HG03520 (cell line): ENCODE data around the gene JPH4.

Source experiments
- ATAC-seq: cut with Tn5 transposase; IDR thresholded peaks from one replicate; pipeline ENCODE4 v1.9.1; 2021; ENCODE audit warnings: mild to moderate bottlenecking, moderate library complexity; ENCODE audit not compliant: unreplicated experiment

Gene JPH4

GRCh38 chr14:23580948-23581281, 2.3 kb upstream of the JPH4 start:
- no peak for ATAC-seq

GRCh38 chr14:23580152-23580926, 1.7 kb upstream of the JPH4 start:
- no peak for ATAC-seq

DNA sequence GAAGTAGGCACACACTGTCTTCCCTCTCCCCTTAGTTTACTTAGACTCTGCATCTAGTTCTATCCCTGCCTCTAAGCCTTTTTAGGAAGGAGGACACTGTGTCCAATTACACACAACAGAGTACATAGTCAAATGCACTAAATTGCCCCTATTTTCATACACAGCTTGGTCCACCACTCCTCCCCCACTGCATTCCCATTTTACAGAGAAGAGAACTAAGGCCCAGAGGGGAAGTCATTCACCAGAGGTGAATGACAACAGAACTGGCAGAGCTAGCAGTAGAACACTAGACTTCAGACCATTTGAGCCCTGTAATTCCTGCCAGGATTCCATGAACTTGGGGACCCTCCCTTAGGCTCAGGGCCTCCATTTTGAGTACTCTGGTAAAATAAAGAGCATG, 1.1 kb upstream of the JPH4 start:
- ATAC-seq = no peak

DNA sequence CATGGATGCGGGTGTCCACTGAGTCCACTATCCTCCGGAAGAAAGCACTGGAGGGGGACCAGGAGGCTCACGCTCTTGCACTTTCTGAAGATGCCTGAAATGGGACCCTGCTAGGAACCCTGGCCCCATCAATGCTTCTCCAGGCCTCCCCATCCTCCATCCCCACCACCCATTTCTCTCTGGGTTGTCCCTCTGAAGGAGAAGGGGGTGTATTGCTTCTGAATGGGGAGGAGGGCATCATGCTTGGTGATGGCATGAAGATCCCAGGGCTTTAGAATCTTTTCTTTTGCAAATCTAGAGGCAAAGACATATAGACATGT, 681 bp upstream of the JPH4 start:
- ATAC-seq = no peak

GRCh38 chr14:23577710-23578392, 739 bp downstream of the JPH4 start:
- no peak for ATAC-seq

- ATAC-seq = no peak
These were observed 1.4 kb downstream of the JPH4 start for GRCh38 chr14:23577004-23577681.

- ATAC-seq = no peak
These were observed 5.1 kb downstream of the JPH4 start for GRCh38 chr14:23573384-23574015.

- ATAC-seq = no peak
These were observed 5.8 kb downstream of the JPH4 start for GRCh38 chr14:23572836-23573235.

- no peak for ATAC-seq
These were observed 6.1 kb downstream of the JPH4 start for GRCh38 chr14:23572524-23572828.

DNA sequence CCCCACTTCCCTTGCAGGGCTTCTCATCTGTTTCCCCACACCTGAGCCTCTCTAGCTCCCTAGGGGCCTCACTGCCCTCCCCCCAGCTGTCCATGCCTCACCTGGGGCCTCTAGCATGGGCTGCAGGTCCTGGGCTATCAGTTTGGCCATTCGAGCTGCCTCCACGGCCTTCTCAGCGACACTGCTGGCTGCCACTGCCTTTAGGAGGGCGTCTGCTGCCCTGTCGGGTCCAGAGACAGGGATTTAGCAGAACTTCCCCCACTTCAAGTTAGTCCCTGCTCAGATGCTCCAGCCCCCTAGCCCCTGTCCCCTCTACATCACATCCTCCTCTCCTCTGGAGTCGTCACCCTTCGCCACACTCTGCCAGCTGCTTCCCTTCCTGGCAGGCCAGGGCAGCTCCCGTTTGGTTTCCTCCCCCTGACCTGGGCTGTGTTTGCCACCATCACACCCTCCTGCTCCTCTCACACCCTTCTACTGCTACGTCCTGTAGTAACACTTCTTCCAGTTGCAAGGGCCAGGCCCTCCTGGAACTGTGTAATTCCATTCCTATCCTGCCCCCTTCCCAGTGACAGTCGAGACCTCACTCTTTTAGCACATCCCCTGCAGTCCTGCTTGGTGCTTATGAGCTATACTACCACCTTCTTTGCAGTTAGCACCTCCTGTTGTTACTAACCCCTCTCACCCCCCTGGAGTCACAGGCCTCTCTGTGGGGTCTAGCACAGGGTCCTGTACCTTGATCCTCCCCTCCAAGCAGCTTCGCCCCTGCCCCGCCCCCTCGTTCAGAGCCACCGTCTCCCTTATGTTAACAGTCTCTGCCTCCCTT, 6.7 kb downstream of the JPH4 start:
- ATAC-seq = no peak

DNA sequence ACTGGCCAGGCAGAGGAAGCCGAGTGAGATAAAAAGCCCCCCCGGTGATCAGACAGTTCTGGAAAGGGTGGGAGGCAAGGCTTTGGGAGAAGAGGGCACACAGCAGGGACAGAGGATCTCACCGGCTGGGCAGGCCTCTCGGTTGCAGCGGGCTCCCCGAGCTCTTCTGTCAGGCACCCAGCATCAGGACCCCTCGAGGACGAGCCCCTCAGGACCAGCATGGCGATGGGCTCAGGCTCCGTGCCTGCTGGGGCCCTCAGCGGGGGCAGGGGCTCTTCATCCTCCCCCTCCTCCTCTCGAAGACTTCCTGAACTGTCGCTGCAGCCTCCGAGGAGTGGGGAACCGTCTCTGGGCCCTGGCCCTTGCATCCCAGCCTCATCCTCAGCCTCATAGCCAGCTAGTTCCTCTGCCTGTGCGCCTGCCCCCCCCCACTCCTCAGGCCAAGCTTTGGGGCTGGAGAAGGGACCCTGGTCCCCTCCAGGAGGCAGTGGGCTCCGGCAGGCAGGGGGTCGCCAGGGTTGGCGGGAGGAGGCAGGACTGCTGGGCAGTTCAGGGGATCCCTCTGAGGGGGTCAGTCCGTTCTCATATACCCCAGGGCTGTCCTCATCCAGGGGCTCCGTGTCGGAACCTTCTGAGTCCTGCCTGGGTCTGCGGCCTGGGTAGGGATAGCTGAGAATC, 7.6 kb downstream of the JPH4 start:
- ATAC-seq = no peak

- no peak for ATAC-seq
These were observed 9.0 kb downstream of the JPH4 start for GRCh38 chr14:23569443-23570151.

DNA sequence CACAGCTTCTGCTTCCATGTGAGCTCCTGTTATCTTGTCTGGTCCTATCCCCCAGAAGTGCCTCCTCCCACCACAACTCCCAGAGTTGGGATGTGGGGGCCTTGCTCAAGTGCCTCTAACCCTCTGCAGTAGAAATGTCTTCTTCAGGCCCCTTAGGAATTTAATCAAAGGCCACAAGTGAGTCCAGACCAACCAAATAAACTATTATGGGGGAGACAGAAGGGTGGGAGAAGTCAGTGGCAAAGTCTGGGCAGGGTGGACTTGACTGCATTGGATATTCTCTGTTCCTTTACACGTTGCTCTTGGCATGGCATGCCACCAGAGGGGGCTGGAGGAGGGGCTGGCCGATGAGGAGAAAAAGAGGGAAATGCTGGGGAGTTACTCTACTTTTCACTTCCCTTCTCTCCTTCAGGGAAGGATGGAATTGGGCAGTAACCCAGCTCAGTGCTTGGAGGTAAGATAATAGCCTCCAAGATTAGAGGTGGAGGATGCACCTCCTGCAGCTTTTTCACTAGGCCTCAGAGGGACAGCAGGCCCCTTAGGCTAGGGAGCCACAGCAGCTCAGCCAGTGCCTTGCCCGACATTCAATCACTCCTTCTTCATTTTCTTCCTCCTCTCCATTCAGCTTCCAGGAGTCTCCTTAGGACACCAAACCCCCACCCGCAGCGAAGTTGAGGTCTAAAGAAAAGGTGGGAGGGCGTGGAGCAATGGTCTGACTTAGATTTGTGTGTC, 9.8 kb downstream of the JPH4 start:
- no peak for ATAC-seq

DNA sequence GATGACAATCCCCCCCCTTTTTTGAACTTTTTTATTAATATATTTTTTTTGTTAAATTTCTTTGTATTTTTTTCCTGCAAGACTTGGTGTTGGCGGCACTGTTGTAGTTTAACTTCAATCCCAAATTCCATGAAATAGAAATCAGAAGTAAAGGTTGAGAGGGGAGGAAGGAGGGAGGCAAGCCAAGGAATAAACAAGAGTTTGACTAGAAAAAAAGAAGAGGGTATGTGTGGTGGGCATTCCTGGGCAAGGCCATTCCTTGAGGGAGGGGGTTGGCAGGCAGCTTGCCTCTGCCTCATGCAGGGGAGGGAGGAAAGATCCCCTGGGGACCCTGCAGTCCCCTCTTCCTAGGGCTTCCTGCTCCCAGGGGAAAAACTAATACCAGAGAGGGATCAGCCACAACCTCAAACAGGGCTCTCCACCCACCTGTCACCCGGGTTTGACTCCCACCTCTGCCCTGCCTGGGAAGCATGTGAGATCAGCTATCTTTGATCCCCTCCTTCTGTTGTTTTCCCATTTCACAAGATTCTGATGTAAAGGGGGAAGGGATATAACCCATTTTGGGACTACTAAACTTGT, 10.5 kb downstream of the JPH4 start:
- no peak for ATAC-seq

GRCh38 chr14:23567186-23568020, 11.2 kb downstream of the JPH4 start, which contains the start of gene AP1G2:
Gene AP1G2, minus strand, starts transcription at chr14:23567791. Its CDS starts 477 bp downstream, at chr14:23567314.
- peak; percentile 72 for ATAC-seq

DNA sequence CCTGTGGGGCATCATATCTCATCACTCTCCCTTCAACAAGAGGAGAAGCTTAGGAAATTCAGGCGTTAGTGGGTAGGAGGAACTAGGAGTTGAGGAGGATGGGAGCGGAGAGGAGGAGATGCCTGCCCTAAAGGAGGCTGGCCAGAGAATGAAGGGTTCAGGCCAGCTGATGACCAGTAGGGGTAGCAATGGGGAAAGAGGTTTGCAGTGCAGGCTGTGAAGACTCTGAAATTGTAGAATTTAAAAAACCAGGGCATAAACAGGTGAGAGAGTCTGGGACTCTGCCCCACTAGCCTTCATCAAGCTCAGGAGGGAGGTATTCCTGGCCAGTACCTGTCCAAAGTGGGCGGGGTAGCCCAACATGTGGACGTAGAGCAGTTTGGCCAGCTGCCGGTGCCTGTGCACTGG, 11.8 kb downstream of the JPH4 start:
- no peak for ATAC-seq

DNA sequence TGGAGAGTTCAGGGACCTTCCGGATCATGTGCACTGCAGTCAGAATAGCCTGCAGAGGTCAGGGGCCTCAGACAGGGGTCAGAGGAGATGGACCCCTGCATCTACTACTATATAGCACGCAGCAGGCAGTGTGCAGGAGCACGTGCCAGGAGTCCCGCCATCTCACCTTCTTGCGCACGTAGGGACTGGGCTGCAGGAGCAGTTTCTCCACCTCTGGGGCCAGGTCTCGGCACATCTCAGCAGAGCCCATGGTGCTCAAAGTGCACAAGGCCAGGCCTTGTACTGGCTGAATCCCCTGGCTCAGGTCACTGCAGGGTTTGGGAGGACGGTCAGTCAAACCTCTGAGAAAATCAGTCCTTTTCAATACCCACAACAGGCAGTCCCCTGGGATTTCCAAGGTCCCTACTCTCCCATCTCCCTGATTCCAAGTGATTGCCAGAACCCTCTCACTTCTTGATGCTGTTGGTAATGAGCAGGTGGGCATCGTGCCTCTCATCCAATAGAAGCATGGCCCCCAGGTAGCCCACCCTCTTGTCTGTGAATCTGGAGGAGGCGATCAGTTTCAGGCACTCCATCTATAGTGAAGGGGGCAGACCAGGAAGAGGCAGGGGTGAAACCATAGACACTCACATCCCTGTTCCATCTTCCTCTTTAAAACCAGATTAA, 12.3 kb downstream of the JPH4 start:
- ATAC-seq = no peak
